Fibroblast of the conjunctiva (primary cell): ENCODE measurements around the gene PTPRCAP.

Experiments
- DNase-seq: peaks from one replicate; pipeline ENCODE4 v3.0.0-alpha.2; 2010; ENCODE audit warnings: low read depth

Gene PTPRCAP

GRCh38 chr11:67465189-67465510, 27.7 kb upstream of the PTPRCAP start:
- no peak for DNase-seq

GRCh38 chr11:67464411-67465188, 27.1 kb upstream of the PTPRCAP start:
- DNase-seq: peak; percentile 34

GRCh38 chr11:67463680-67464410, 26.4 kb upstream of the PTPRCAP start:
- no peak for DNase-seq

GRCh38 chr11:67463186-67463585, 25.7 kb upstream of the PTPRCAP start:
- no peak for DNase-seq

- no peak for DNase-seq
These were observed 20.8 kb upstream of the PTPRCAP start for GRCh38 chr11:67458266-67458665.

GRCh38 chr11:67457453-67457852, 20.0 kb upstream of the PTPRCAP start:
- no peak for DNase-seq

GRCh38 chr11:67456068-67456705, 18.7 kb upstream of the PTPRCAP start:
- DNase-seq: no peak

GRCh38 chr11:67455054-67455453, 17.6 kb upstream of the PTPRCAP start, which contains the start of gene CABP4:
Gene CABP4 (plus strand): TSS chr11:67455354. CDS start chr11:67455424, 70 bp downstream.
- DNase-seq: no peak

GRCh38 chr11:67453816-67454732, 16.6 kb upstream of the PTPRCAP start:
- DNase-seq: no peak

GRCh38 chr11:67452141-67452952, 14.9 kb upstream of the PTPRCAP start, which contains the start of gene GPR152:
Gene GPR152 (minus strand): TSS chr11:67452729. CDS start chr11:67452724, 5 bp downstream.
- no peak for DNase-seq

GRCh38 chr11:67451658-67451976, 14.1 kb upstream of the PTPRCAP start:
- no peak for DNase-seq

GRCh38 chr11:67450796-67451657, 13.5 kb upstream of the PTPRCAP start:
- no peak for DNase-seq

- no peak for DNase-seq
These were observed 11.8 kb upstream of the PTPRCAP start for GRCh38 chr11:67449116-67449844.

GRCh38 chr11:67448220-67448609, 10.7 kb upstream of the PTPRCAP start:
- no peak for DNase-seq

GRCh38 chr11:67445515-67445914, 8.0 kb upstream of the PTPRCAP start:
- no peak for DNase-seq

- no peak for DNase-seq
These were observed 5.3 kb upstream of the PTPRCAP start for GRCh38 chr11:67442504-67443404.

GRCh38 chr11:67441731-67442351, 4.4 kb upstream of the PTPRCAP start:
- DNase-seq: no peak

- no peak for DNase-seq
These were observed 3.6 kb upstream of the PTPRCAP start for GRCh38 chr11:67441098-67441563.
